A673 (cell line): ENCODE results near the gene CAPN6. TPM values are rescaled to one million over a fixed set of nuclear protein-coding genes. Genes with fewer than 3 reads are reported as not detected.

Experiments
- BruUV-seq: library from RNA; stranded (reverse); fragments of 400-500 nt; replicated peaks from 2 replicates; lab custom pipeline; 2021; lab: Mats Ljungman, UMichigan
- CTCF ChIA-PET: fragments of 300-600 bp; sonication (Branson Sonifier 250); formaldehyde crosslinking; loops from one replicate; lab custom pipeline; 2022; ENCODE audit warnings: antibody characterized with exemption; lab: Charles Lee
- POLR2A ChIA-PET: fragments of 300-600 bp; sonication (Branson Sonifier 250); formaldehyde crosslinking; loops from one replicate; lab custom pipeline; 2022; ENCODE audit warnings: antibody characterized with exemption; ENCODE audit not compliant: low non-redundant PET; lab: Charles Lee
- DNase-seq: peaks from one replicate; pipeline ENCODE4 v3.0.0-alpha.2; 2015; ENCODE audit warnings: low spot score
- H3K27ac ChIP-seq: fragments of 200-600 bp; sonication (generic); 2 replicates; pipeline ENCODE4 v1.5.1; 2016; ENCODE audit warnings: mixed run types, low read depth, mild to moderate bottlenecking, mixed read lengths, antibody characterized with exemption, low read length; ENCODE audit not compliant: poor library complexity, severe bottlenecking
- H3K27me3 ChIP-seq: fragments of 200-600 bp; sonication (generic); replicated peaks from 2 replicates; pipeline ENCODE4 v1.6.1; 2017; ENCODE audit warnings: mixed run types, low read depth, mild to moderate bottlenecking, mixed read lengths, antibody characterized with exemption, low read length; ENCODE audit not compliant: insufficient read depth, poor library complexity
- H3K36me3 ChIP-seq: fragments of 200-600 bp; sonication (generic); 2 replicates; pipeline ENCODE4 v1.6.1; 2016; ENCODE audit warnings: mixed run types, mild to moderate bottlenecking, mixed read lengths, antibody characterized with exemption, low read length; ENCODE audit not compliant: insufficient read depth, poor library complexity, severe bottlenecking
- H3K4me1 ChIP-seq: fragments of 200-600 bp; sonication (generic); 2 replicates; pipeline ENCODE4 v1.6.1; 2017; ENCODE audit warnings: mixed run types, mild to moderate bottlenecking, mixed read lengths, antibody characterized with exemption, low read length; ENCODE audit not compliant: insufficient read depth, poor library complexity, severe bottlenecking
- H3K4me3 ChIP-seq: fragments of 200-600 bp; sonication (generic); 2 replicates; pipeline ENCODE4 v1.5.1; 2016; ENCODE audit warnings: low read depth, mixed run types, mild to moderate bottlenecking, mixed read lengths, low read length; ENCODE audit not compliant: poor library complexity, severe bottlenecking
- H3K9me3 ChIP-seq: fragments of 200-600 bp; sonication (generic); 2 replicates; pipeline ENCODE4 v1.6.1; 2016; ENCODE audit warnings: mixed run types, low read depth, mild to moderate bottlenecking, mixed read lengths, antibody characterized with exemption, low read length; ENCODE audit not compliant: poor library complexity, severe bottlenecking
- CTCF ChIP-seq: fragments of 300-800, 200-600 bp; sonication (generic); conservative IDR thresholded peaks from 2 replicates; pipeline ENCODE4 v1.5.1; 2017; ENCODE audit warnings: low read depth, mild to moderate bottlenecking, antibody characterized with exemption, low read length, moderate library complexity, mixed read lengths
- EZH2 ChIP-seq: fragments of 200-600 bp; sonication (generic); IDR thresholded peaks from 2 replicates; pipeline ENCODE4 v1.6.1; 2017; ENCODE audit warnings: borderline replicate concordance, low read depth, mild to moderate bottlenecking, mixed read lengths, antibody characterized with exemption, low read length; ENCODE audit not compliant: poor library complexity, severe bottlenecking
- intact Hi-C: fragments of 100-400 bp; cut with micrococcal nuclease; formaldehyde crosslinking; loops from one replicate; pipeline ENCODE4 v1.10.0; 2022; ENCODE audit not compliant: unreplicated experiment
- total RNA-seq: library from RNA; stranded (reverse); gene quantifications from 2 replicates; pipeline ENCODE4 v1.2.3, GENCODE V29; 2021

The CAPN6 gene
- total RNA-seq, 1 experiment from 2014 or later, result 0.28 TPM

- no peaks in the 10 kb centered on the region for H3K4me1 ChIP-seq
- CTCF ChIA-PET, result no interaction called here
- POLR2A ChIA-PET, result no interaction called here
- H3K4me3 ChIP-seq, result no peak overlapping the region
- DNase-seq, result no peak
- BruUV-seq, result no TSS peak
- peaks cover 3% of the 10 kb centered on the region for H3K27me3 ChIP-seq
- H3K36me3 ChIP-seq, result no peaks in the 10 kb centered on the region
- TF ChIP-seq EZH2, result no peak
- TF ChIP-seq CTCF, result no peak
- H3K27ac ChIP-seq, result no peak overlapping the region
- no peaks in the 10 kb centered on the region for H3K9me3 ChIP-seq
- intact Hi-C loops, result no loop called here
Observed at GRCh38 chrX:111309083-111309482, 38.8 kb upstream of the CAPN6 start.

DNA sequence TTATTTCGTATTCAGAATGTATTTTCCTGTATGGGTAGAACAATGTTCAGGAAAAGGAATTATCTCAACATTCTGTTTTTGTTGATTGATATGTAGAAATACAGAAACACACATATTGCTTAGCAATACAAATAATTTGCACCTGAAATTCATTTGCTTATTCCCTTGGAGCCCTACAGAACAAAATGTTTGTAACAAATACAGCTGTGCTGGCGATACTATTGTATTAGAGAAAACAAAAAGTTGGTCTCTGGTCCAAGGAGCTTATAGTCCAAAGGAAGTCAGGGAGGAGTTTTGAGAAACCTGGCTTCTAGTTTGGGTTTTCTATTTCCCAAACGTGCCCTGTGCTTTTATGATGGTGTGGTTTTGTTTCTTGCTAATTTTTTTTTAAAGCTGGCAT is 37.8 kb upstream of the CAPN6 start:
- no peak for TF ChIP-seq EZH2
- no peak for TF ChIP-seq CTCF
- DNase-seq, result no peak
- POLR2A ChIA-PET, result no interaction called here
- Histone ChIP-seq H3K4me1 (no peaks in the 10 kb centered on the region), H3K9me3 (no peaks in the 10 kb centered on the region), H3K4me3 (no peak overlapping the region), H3K27ac (no peak overlapping the region), H3K27me3 (peaks cover 3% of the 10 kb centered on the region), H3K36me3 (no peaks in the 10 kb centered on the region)
- intact Hi-C loops, result no loop called here
- CTCF ChIA-PET, result no interaction called here
- BruUV-seq, result no TSS peak

DNA sequence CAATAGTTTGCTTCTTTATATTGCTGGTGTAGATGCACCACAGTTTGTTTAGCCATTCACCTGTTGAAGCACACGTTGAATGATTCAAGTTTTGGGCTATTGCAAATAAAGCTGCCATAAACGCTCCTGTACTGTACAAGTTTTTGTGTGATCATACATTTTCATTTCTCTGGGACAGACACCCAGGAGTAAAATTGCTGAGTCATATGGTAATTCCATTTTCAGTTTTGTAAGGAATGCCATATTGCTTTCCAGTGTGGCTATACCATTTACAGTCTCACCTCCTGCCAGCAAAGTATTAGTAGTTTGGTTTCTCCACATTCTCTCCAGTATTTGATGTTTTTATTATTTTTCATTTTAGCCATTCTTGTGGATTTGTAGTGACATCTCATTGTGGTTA is 32.0 kb upstream of the CAPN6 start:
- Histone ChIP-seq H3K9me3 (no peaks in the 10 kb centered on the region), H3K4me3 (no peak overlapping the region), H3K27ac (no peak overlapping the region), H3K36me3 (no peaks in the 10 kb centered on the region), H3K27me3 (peaks cover 3% of the 10 kb centered on the region), H3K4me1 (no peaks in the 10 kb centered on the region)
- ChIA-PET POLR2A (no interaction called here), CTCF (no interaction called here)
- intact Hi-C loops, result no loop called here
- no peak for DNase-seq
- no TSS peak for BruUV-seq
- no peak for TF ChIP-seq EZH2

GRCh38 chrX:111288841-111289240 is 18.6 kb upstream of the CAPN6 start:
- Histone ChIP-seq H3K4me3 (no peak overlapping the region), H3K27me3 (peaks cover 6% of the 10 kb centered on the region), H3K27ac (no peak overlapping the region), H3K9me3 (no peaks in the 10 kb centered on the region), H3K4me1 (no peaks in the 10 kb centered on the region), H3K36me3 (no peaks in the 10 kb centered on the region)
- intact Hi-C loops, result no loop called here
- CTCF ChIA-PET, result no interaction called here
- DNase-seq, result no peak
- TF ChIP-seq CTCF (no peak), EZH2 (no peak)
- POLR2A ChIA-PET, result no interaction called here
- BruUV-seq, result no TSS peak
